Neuronal stem cell (in vitro differentiated cells): ENCODE results near the gene CDH13.

Experiments used
- DNase-seq: peaks from one replicate; pipeline ENCODE4 v3.0.0-alpha.2; 2013; ENCODE audit warnings: low spot score
- H2AFZ ChIP-seq: one replicate; pipeline ENCODE4 v1.6.1; 2013; ENCODE audit warnings: mild to moderate bottlenecking, low read length, inconsistent platforms
- H2AK5ac ChIP-seq: 2 replicates; pipeline ENCODE4 v1.6.1; 2013; ENCODE audit warnings: low read depth, mild to moderate bottlenecking, inconsistent platforms, low read length, moderate library complexity, mixed read lengths
- H2BK120ac ChIP-seq: 2 replicates; pipeline ENCODE4 v1.6.1; 2013; ENCODE audit warnings: low read depth, mild to moderate bottlenecking, inconsistent platforms, low read length, moderate library complexity, mixed read lengths
- H2BK12ac ChIP-seq: one replicate; pipeline ENCODE4 v1.6.1; 2013; ENCODE audit warnings: low read length, inconsistent platforms
- H2BK15ac ChIP-seq: 2 replicates; pipeline ENCODE4 v1.6.1; 2013; ENCODE audit warnings: mild to moderate bottlenecking, low read length, inconsistent platforms, mixed read lengths
- H2BK5ac ChIP-seq: one replicate; pipeline ENCODE4 v1.6.1; 2013; ENCODE audit warnings: inconsistent platforms, mild to moderate bottlenecking, low read length, moderate library complexity
- H3K14ac ChIP-seq: one replicate; pipeline ENCODE4 v1.6.1; 2013; ENCODE audit warnings: low read length, inconsistent platforms
- H3K18ac ChIP-seq: 2 replicates; pipeline ENCODE4 v1.6.1; 2013; ENCODE audit warnings: low read length, inconsistent platforms
- H3K23ac ChIP-seq: 2 replicates; pipeline ENCODE4 v1.6.1; 2013; ENCODE audit warnings: low read depth, mild to moderate bottlenecking, mixed read lengths, low read length, inconsistent platforms; ENCODE audit not compliant: poor library complexity
- H3K27ac ChIP-seq: replicated peaks from 3 replicates; pipeline ENCODE4 v1.5.1; 2013; ENCODE audit warnings: low read length, inconsistent platforms
- H3K27me3 ChIP-seq, 3 experiments: 2 replicates each; pipeline ENCODE4 v1.6.1; 2013; ENCODE audit warnings: low read length in 3 of 3, mild to moderate bottlenecking in 2 of 3, inconsistent platforms in 1 of 3, low read depth in 1 of 3, mixed read lengths in 1 of 3, moderate library complexity in 1 of 3; ENCODE audit not compliant: control insufficient read depth in 3 of 3, insufficient read depth in 3 of 3
- H3K36me3 ChIP-seq, 2 donors: replicated peaks in 1 of 2; 2 replicates each; pipeline ENCODE4 v1.6.1; 2013; ENCODE audit warnings: low read length in 2 of 2; ENCODE audit not compliant: control insufficient read depth in 2 of 2, insufficient read depth in 2 of 2
- H3K4ac ChIP-seq: 2 replicates; pipeline ENCODE4 v1.6.1; 2013; ENCODE audit warnings: inconsistent platforms, mild to moderate bottlenecking, low read length, moderate library complexity
- H3K4me1 ChIP-seq, 2 donors: 1 replicate in 1 of 2; 2 replicates in 1 of 2; pipeline ENCODE4 v1.6.1; 2013; ENCODE audit warnings: low read length in 2 of 2, low read depth in 1 of 2; ENCODE audit not compliant: control insufficient read depth in 2 of 2, insufficient read depth in 1 of 2
- H3K4me2 ChIP-seq: one replicate; pipeline ENCODE4 v1.6.1; 2013; ENCODE audit warnings: mild to moderate bottlenecking, low read length, inconsistent platforms; ENCODE audit not compliant: insufficient read depth, poor library complexity, severe bottlenecking
- H3K4me3 ChIP-seq, 2 donors: 2 replicates each; pipeline ENCODE4 v1.5.1; 2013; ENCODE audit warnings: low read length in 2 of 2, mild to moderate bottlenecking in 2 of 2, inconsistent platforms in 1 of 2, moderate library complexity in 1 of 2
- H3K79me1 ChIP-seq: one replicate; pipeline ENCODE4 v1.6.1; 2013; ENCODE audit warnings: low read depth, mild to moderate bottlenecking, inconsistent platforms, low read length, moderate library complexity
- H3K9ac ChIP-seq: one replicate; pipeline ENCODE4 v1.6.1; 2013; ENCODE audit warnings: mild to moderate bottlenecking, low read depth, low read length, inconsistent platforms; ENCODE audit not compliant: poor library complexity
- H3K9me3 ChIP-seq, 2 donors: replicated peaks in 1 of 2; 2 replicates each; pipeline versions ENCODE3 to v1.6.1; 2013; ENCODE audit warnings: low read length in 2 of 2, mild to moderate bottlenecking in 2 of 2, inconsistent platforms in 1 of 2, low read depth in 1 of 2, mixed read lengths in 1 of 2, moderate library complexity in 1 of 2; ENCODE audit not compliant: control insufficient read depth in 2 of 2, insufficient read depth in 1 of 2
- H4K8ac ChIP-seq: one replicate; pipeline ENCODE4 v1.6.1; 2013; ENCODE audit warnings: low read depth, mild to moderate bottlenecking, inconsistent platforms, low read length, moderate library complexity
- H4K91ac ChIP-seq: one replicate; pipeline ENCODE4 v1.6.1; 2013; ENCODE audit warnings: low read length, low read depth, mild to moderate bottlenecking, inconsistent platforms; ENCODE audit not compliant: poor library complexity
- WGBS, 2 donors: extraction: QIAGEN DNeasy Blood & Tissue Kit; methylation state at CpG; one replicate each; pipeline ENCODE4 v1.1.7; 2013; ENCODE audit warnings: missing lambda C conversion rate in 2 of 2, mixed read lengths in 1 of 2; ENCODE audit not compliant: insufficient read length in 2 of 2, insufficient replicate concordance in 1 of 2; ENCODE audit errors: extremely low coverage in 2 of 2; 5-methylcytosine and 5-hydroxymethylcytosine counted together

The CDH13 gene

GRCh38 chr16:82589407-82589806 lies 37.4 kb upstream of the CDH13 start:
- no peaks in the 10 kb centered on the region for H3K36me3 ChIP-seq
- H3K4me3 ChIP-seq, result no peak overlapping the region
- H2BK15ac ChIP-seq, result no peak overlapping the region
- no peak overlapping the region for H3K9ac ChIP-seq
- no peak overlapping the region for H3K27ac ChIP-seq
- no peaks in the 10 kb centered on the region for H3K9me3 ChIP-seq
- no peak overlapping the region for H2AFZ ChIP-seq
- no peak overlapping the region for H3K18ac ChIP-seq
- H2BK12ac ChIP-seq, result no peak overlapping the region
- no peaks in the 10 kb centered on the region for H3K27me3 ChIP-seq
- no peak overlapping the region for H3K14ac ChIP-seq
- no peak overlapping the region for H3K23ac ChIP-seq
- H4K8ac ChIP-seq, result no peak overlapping the region
- H2BK5ac ChIP-seq, result no peak overlapping the region
- no peak for DNase-seq
- no peaks in the 10 kb centered on the region for H3K4me1 ChIP-seq
- H2AK5ac ChIP-seq, result no peak overlapping the region
- no peak overlapping the region for H2BK120ac ChIP-seq
- H3K79me1 ChIP-seq, result no peaks in the 10 kb centered on the region
- H4K91ac ChIP-seq, result no peak overlapping the region
- WGBS, 2 donors, result no CpG with 5 or more reads among the region's 9 CpGs
- H3K4me2 ChIP-seq, result no peak overlapping the region
- H3K4ac ChIP-seq, result no peak overlapping the region

- H4K91ac ChIP-seq, result no peak overlapping the region
- H4K8ac ChIP-seq, result no peak overlapping the region
- H3K9ac ChIP-seq, result no peak overlapping the region
- no peak overlapping the region for H3K18ac ChIP-seq
- H3K79me1 ChIP-seq, result no peaks in the 10 kb centered on the region
- no peaks in the 10 kb centered on the region for H3K36me3 ChIP-seq
- H2AFZ ChIP-seq, result no peak overlapping the region
- H3K4me3 ChIP-seq, result no peak overlapping the region
- H3K27me3 ChIP-seq, result no peaks in the 10 kb centered on the region
- H2BK15ac ChIP-seq, result no peak overlapping the region
- H3K14ac ChIP-seq, result no peak overlapping the region
- WGBS, 2 donors, result no CpG with 5 or more reads among the region's 4 CpGs
- no peak for DNase-seq
- H3K4me1 ChIP-seq, result no peaks in the 10 kb centered on the region
- H3K4me2 ChIP-seq, result no peak overlapping the region
- H3K9me3 ChIP-seq, result peaks cover 0 to 2% of the 10 kb centered on the region in 2 donors
- no peak overlapping the region for H3K4ac ChIP-seq
- no peak overlapping the region for H3K27ac ChIP-seq
- H2BK120ac ChIP-seq, result no peak overlapping the region
- H2BK12ac ChIP-seq, result no peak overlapping the region
- H2AK5ac ChIP-seq, result no peak overlapping the region
- no peak overlapping the region for H3K23ac ChIP-seq
- no peak overlapping the region for H2BK5ac ChIP-seq
Measured at GRCh38 chr16:82594114-82594513, 32.7 kb upstream of the CDH13 start.

GRCh38 chr16:82598771-82599170 lies 28.0 kb upstream of the CDH13 start:
- Histone ChIP-seq H4K91ac (no peak overlapping the region), H3K14ac (no peak overlapping the region), H3K23ac (no peak overlapping the region), H3K9me3 (peaks cover 0 to 2% of the 10 kb centered on the region in 2 donors), H3K4me3 (no peak overlapping the region), H3K4me1 (peaks cover 0 to 3% of the 10 kb centered on the region in 2 donors), H3K4me2 (no peak overlapping the region), H2BK120ac (no peak overlapping the region), H3K36me3 (no peaks in the 10 kb centered on the region), H2BK5ac (no peak overlapping the region), H3K9ac (no peak overlapping the region), H3K27me3 (no peaks in the 10 kb centered on the region), H2AFZ (no peak overlapping the region), H3K4ac (no peak overlapping the region), H2BK15ac (no peak overlapping the region), H3K27ac (no peak overlapping the region), H2AK5ac (no peak overlapping the region), H3K18ac (no peak overlapping the region), H4K8ac (no peak overlapping the region), H2BK12ac (no peak overlapping the region), H3K79me1 (no peaks in the 10 kb centered on the region)
- WGBS, 2 donors, result no CpG with 5 or more reads among the region's 2 CpGs
- DNase-seq, result no peak

- H3K9me3 ChIP-seq, result peaks cover 0 to 2% of the 10 kb centered on the region in 2 donors
- no peak overlapping the region for H2BK5ac ChIP-seq
- no peak overlapping the region for H3K9ac ChIP-seq
- no peak overlapping the region for H3K4me2 ChIP-seq
- H3K36me3 ChIP-seq, result no peaks in the 10 kb centered on the region
- no peak overlapping the region for H3K23ac ChIP-seq
- DNase-seq, result no peak
- WGBS, 2 donors, result no CpG with 5 or more reads among the region's 7 CpGs
- H3K4me1 ChIP-seq, result peaks cover 0 to 9% of the 10 kb centered on the region in 2 donors
- H2BK12ac ChIP-seq, result no peak overlapping the region
- no peak overlapping the region for H3K4ac ChIP-seq
- H3K79me1 ChIP-seq, result no peaks in the 10 kb centered on the region
- no peak overlapping the region for H3K27ac ChIP-seq
- no peak overlapping the region for H2AK5ac ChIP-seq
- H4K91ac ChIP-seq, result no peak overlapping the region
- H3K27me3 ChIP-seq, result no peaks in the 10 kb centered on the region
- H2BK15ac ChIP-seq, result no peak overlapping the region
- no peak overlapping the region for H3K14ac ChIP-seq
- no peak overlapping the region for H4K8ac ChIP-seq
- H2AFZ ChIP-seq, result no peak overlapping the region
- H3K18ac ChIP-seq, result no peak overlapping the region
- H3K4me3 ChIP-seq, result no peak overlapping the region
- H2BK120ac ChIP-seq, result no peak overlapping the region
Measured at GRCh38 chr16:82601989-82602640, 24.7 kb upstream of the CDH13 start.
